HG02884 (cell line): ENCODE results near the gene GBP3.
"Not testable (repeated sequence)": the region's sequence is repeated elsewhere in the genome, so short reads cannot be mapped to it uniquely, and the experiment has no call there.

ENCODE experiments used
- ATAC-seq: cut with Tn5 transposase; IDR thresholded peaks from one replicate; pipeline ENCODE4 v1.9.1; 2021; ENCODE audit warnings: mild to moderate bottlenecking, moderate library complexity; ENCODE audit not compliant: unreplicated experiment

GBP3 gene

DNA sequence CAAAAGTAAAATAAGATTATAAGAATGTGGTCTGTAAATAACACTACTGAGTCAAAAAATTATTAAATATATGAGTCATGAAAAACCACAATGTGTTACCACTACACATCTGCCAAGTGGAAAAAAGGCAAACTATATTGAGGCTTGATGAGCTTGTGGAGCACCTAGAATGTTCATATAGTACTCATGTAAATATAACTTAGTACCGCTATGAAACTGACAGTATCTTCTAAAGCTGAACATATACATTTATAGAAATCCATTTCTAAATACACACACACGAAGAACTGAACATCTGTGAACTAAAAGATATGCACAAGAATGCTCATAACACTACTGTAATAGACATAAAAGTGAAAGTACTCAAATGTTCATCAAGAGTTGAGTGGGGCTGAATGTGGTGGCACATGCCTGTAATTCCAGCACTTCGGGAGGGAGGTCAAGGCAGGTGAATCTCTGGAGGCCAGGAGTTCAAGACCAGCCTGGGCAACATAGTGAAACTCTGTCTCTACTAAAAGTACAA, 18.5 kb upstream of the GBP3 start:
- peak; percentile 98 for ATAC-seq

- no peak for ATAC-seq
Measured at GRCh38 chr1:89040315-89040626, 17.6 kb upstream of the GBP3 start.

DNA sequence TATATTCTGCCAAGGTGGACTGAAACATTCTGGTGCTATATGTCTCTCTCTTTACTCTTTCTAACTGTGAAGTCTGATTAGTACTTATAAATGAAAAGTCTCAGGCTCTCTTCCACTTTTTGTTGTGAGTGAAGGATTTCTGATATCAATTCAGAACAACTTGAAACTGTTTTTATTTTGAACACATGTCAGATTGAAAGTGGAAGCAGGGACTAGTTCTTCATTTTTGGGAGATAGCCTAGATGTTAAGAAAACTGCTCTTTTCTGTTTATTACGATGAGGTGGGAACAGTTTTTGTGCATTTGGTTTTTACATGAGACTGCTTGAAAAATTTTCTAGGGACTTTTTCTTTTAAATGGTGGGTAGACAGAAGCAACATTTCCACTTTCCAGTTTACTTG, 14.5 kb upstream of the GBP3 start:
- no peak for ATAC-seq

DNA sequence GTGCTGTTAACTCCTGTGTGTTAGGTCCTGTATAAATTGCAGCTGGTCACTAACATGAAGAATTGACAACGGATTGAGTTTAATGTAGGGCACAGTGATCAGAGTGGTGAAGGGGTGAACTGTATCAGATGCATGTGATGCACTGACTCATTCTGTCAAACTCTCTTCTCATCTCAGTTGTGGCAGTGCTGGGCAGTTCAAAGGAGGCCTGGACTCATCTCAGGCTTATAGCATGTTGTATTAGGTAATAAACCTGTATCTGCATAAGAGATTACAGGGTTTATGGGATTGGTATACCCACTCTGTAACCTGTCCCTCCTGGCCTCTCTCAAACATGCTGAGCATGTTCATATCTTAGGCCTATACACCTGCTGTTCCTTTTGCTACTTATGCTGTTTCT, 12.4 kb upstream of the GBP3 start:
- ATAC-seq, result no peak

- ATAC-seq, result not testable (repeated sequence)
Measured at GRCh38 chr1:89034004-89034403, 11.3 kb upstream of the GBP3 start.

- ATAC-seq, result not testable (repeated sequence)
Measured at GRCh38 chr1:89029051-89029450, 6.4 kb upstream of the GBP3 start.

- no peak for ATAC-seq
Measured at GRCh38 chr1:89025928-89026327, 3.3 kb upstream of the GBP3 start.

- ATAC-seq, result no peak
Measured at GRCh38 chr1:89023026-89023425, 360 bp upstream of the GBP3 start.

GRCh38 chr1:89018318-89018717, 4.3 kb downstream of the GBP3 start:
- ATAC-seq, result not testable (repeated sequence)

GRCh38 chr1:89008511-89008910, 14.2 kb downstream of the GBP3 start:
- ATAC-seq, result no peak

DNA sequence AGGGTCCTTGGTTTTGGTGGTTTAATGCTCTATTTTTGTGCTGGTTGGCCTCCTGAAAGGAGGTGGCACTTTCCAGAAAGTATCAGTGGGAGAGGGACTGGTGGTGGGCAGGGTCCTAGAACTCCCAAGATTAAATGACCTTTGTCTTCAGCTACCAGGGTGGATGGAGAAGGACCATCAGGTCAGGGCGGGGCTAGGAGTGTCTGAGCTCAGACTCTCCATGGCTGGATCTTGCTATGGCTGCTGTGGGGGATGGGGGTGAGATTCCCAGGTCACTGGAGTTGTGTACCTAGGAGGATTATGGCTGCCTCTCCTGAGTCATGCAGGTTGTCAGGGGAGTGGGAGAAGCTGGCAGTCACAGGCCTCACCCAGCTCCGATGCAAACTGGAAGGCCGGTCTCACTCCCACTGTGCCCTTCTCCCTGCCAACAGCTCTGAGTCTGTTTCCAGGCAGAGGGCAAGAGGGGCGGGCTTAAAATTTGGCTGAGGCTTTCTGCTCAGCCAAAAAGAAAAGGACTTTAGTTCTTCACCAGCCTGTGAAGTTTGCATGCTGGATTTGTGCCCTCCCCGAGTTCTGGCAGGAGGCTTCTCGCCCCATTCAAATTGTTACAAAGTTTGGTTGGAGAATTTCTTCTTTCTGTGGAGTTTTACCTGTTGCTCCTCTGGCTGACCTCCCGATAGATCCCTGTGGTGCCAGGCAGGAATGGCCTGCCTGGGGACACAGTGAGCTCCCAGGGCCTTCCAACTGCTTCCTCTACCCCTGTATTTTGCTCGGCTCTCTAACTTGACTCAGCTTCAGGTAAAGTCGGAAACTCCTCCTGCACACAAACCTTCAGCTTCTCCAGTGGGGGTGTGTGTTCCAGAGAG, 17.1 kb downstream of the GBP3 start:
- ATAC-seq, result no peak

DNA sequence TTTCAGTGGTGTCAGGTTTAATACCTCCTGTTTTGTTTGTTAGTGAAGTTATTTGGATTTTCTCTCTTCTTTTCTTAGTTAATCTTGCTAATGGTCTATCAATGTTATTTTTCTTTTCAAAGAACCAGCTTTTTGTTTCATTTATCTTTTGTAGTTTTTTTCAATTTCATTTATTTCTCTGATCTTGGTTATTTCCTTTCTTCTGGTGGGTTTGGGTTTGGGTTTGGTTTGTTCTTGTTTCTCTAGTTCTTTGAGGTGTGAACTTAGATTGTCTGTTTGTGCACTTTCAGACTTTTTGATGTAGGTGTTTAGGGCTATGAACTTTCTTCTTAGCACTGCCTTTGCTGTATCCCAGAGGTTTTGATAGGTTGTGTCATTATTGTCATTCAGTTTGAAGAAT, 20.5 kb downstream of the GBP3 start:
- ATAC-seq, result not testable (repeated sequence)

DNA sequence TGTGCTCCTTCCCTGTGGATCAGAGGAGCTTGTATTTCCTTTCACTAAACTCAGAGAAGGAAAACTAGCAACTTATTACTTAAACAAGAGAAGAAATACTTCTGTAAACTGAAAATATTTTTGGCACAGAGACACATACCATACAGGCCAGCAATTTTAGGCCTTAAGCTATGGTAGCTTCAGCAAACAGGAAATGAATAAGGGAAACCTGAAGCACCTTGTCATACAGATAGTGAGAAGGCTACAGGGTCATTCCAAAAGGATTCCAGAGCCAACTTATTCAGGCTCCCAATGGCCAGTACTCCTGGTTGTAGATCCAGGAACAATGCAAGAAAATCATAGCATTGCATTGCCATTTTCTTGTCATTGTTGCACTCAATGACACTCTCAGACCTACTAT, 21.2 kb downstream of the GBP3 start:
- ATAC-seq, result no peak

- peak; percentile 89 for ATAC-seq
Measured at GRCh38 chr1:88998716-88999115, 23.9 kb downstream of the GBP3 start.

- no peak for ATAC-seq
Measured at GRCh38 chr1:88990426-88990825, 32.2 kb downstream of the GBP3 start.

DNA sequence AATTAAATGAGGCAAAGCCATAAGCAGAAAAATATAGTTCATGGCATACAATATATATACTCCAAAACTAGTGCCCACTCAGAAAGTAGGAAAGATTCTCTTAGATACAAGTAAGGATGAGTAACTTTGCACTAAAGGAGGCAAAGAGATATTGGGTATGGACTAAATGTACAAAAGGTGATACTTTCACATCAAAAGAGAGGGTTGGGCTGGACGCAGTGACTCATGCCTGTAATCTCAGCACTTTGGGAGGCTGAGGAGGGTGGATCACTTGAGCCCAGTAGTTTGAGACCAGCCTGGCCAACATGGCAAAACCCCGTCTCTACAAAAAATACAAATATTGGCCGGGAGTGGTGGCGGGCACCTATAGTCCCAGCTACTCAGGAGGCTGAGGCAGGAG, 37.0 kb downstream of the GBP3 start:
- ATAC-seq, result no peak

GRCh38 chr1:88985032-88985431, 37.6 kb downstream of the GBP3 start:
- no peak for ATAC-seq

DNA sequence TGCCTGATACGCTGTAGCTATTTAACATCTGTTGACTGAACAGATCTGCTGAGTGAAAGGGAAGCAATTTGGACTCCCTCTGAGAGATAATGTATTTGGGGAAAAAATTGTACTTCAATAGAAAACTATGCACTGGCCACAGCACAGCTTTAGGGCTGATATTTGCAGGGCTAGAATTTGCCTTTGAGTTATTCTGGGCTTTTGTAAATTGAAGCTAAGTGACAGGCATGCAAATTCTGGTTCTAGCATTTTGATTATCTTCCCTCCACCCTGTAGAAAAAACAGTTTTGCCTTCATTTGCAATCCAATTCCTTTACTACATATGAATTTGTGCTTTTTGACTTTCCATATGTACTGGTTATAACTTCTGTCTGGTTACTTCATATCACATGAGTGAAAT, 38.1 kb downstream of the GBP3 start:
- no peak for ATAC-seq

- ATAC-seq, result no peak
Measured at GRCh38 chr1:88983791-88984559, 38.7 kb downstream of the GBP3 start.

DNA sequence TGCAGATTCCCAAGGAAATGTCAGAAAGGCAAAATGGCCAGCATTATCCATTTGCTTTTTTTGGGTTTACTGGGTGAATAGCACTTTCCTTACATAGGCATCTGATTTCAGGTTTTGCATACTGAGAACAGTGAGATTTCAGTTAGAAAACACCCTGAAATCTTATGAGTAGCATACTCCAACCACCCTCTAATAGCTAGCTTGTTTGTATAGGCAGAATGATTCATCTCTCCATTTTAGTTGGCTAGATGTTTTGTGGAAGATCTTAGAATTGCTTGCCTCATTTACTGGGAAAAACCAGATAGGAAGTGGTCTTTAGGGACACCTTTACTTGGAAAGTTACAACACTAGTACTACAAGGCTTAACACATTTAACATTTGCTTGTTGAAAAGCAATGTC, 40.6 kb downstream of the GBP3 start:
- no peak for ATAC-seq

GRCh38 chr1:88981506-88981905, 41.2 kb downstream of the GBP3 start:
- not testable (repeated sequence) for ATAC-seq

DNA sequence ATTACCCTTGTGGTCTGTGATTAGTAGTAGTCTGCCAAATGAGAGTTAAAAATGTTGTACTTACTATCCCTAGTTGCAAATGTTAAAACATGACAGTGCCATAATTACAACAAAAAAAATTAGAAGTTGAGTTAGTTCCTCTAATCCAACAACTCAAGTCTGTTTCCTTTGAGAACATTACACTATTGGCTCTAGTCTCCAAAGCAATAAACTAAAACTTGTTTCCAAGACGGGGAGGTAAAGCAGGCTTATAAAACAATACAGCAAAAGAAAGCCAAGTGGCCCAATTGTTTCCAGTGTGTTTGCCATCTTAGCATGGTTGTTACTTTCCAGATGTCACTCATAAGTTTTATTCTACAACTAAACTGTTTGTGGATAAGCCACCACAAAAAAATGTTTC, 41.8 kb downstream of the GBP3 start:
- ATAC-seq, result no peak
